Measurements from ENCODE around the gene VPS54. TPM values are rescaled to one million over a fixed set of nuclear protein-coding genes. Genes with fewer than 3 reads are reported as not detected.

The VPS54 gene
- total RNA-seq, 1 donor from 2014 or later: 4.6 TPM

GRCh38 chr2:63886445-63886844, 132.8 kb downstream of the VPS54 start:
- H3K4me1 ChIP-seq: no peaks in the 10 kb centered on the region
- H3K27me3 ChIP-seq: no peaks in the 10 kb centered on the region
- no peak for DNase-seq (ENCODE audit: low spot score in 2 of 2)
- TF ChIP-seq CTCF (IDR thresholded peaks at IDR 0.05): no peak
- H3K36me3 ChIP-seq: peaks cover 38 to 76% of the 10 kb centered on the region in 2 donors
- no peak overlapping the region for H3K27ac ChIP-seq
- no peaks in the 10 kb centered on the region for H3K9me3 ChIP-seq
- no peak overlapping the region for H3K4me3 ChIP-seq
- intact Hi-C loops (cut with DNase I): no loop called here

GRCh38 chr2:63882395-63883105, 136.7 kb downstream of the VPS54 start:
- Histone ChIP-seq H3K9me3 (no peaks in the 10 kb centered on the region), H3K4me1 (no peaks in the 10 kb centered on the region), H3K27me3 (no peaks in the 10 kb centered on the region), H3K4me3 (no peak overlapping the region), H3K36me3 (peaks cover 17 to 48% of the 10 kb centered on the region in 2 donors), H3K27ac (no peak overlapping the region)
- DNase-seq (ENCODE audit: low spot score in 2 of 2): no peak
- TF ChIP-seq CTCF (IDR thresholded peaks at IDR 0.05): no peak
- intact Hi-C loops (cut with DNase I): no loop called here

GRCh38 chr2:63881205-63881604, 138.0 kb downstream of the VPS54 start:
- DNase-seq (ENCODE audit: low spot score in 2 of 2): no peak
- no peaks in the 10 kb centered on the region for H3K9me3 ChIP-seq
- H3K27me3 ChIP-seq: no peaks in the 10 kb centered on the region
- intact Hi-C loops (cut with DNase I): no loop called here
- H3K4me1 ChIP-seq: peaks cover 0 to 3% of the 10 kb centered on the region in 2 donors
- H3K4me3 ChIP-seq: no peak overlapping the region
- TF ChIP-seq CTCF (IDR thresholded peaks at IDR 0.05): no peak
- H3K36me3 ChIP-seq: peaks cover 7 to 35% of the 10 kb centered on the region in 2 donors
- H3K27ac ChIP-seq: no peak overlapping the region

GRCh38 chr2:63880625-63881024, 138.6 kb downstream of the VPS54 start:
- peaks cover under 1 to 29% of the 10 kb centered on the region in 2 donors for H3K36me3 ChIP-seq
- no peak for DNase-seq (ENCODE audit: low spot score in 2 of 2)
- TF ChIP-seq CTCF (IDR thresholded peaks at IDR 0.05): no peak
- no peak overlapping the region for H3K4me3 ChIP-seq
- no peak overlapping the region for H3K27ac ChIP-seq
- no peaks in the 10 kb centered on the region for H3K9me3 ChIP-seq
- H3K4me1 ChIP-seq: peaks cover 0 to 9% of the 10 kb centered on the region in 2 donors
- intact Hi-C loops (cut with DNase I): no loop called here
- no peaks in the 10 kb centered on the region for H3K27me3 ChIP-seq

GRCh38 chr2:63879876-63880433, 139.3 kb downstream of the VPS54 start:
- DNase-seq (ENCODE audit: low spot score in 2 of 2): no peak
- TF ChIP-seq CTCF (IDR thresholded peaks at IDR 0.05): no peak
- Histone ChIP-seq H3K27me3 (no peaks in the 10 kb centered on the region), H3K9me3 (no peaks in the 10 kb centered on the region), H3K4me1 (peaks cover under 1 to 11% of the 10 kb centered on the region in 2 donors), H3K27ac (no peak overlapping the region), H3K4me3 (no peak overlapping the region), H3K36me3 (peaks cover 0 to 26% of the 10 kb centered on the region in 2 donors)
- intact Hi-C loops (cut with DNase I): loop anchor here (5.0 to 10.0 kb wide), 2 partner anchors 38 to 295 kb away; partner anchors contain the start of genes MDH1, UGP2 and WDPCP
